HG03354 (cell line): Measurements from ENCODE around the gene DEFB121.
"Not testable (repeated sequence)": the region's sequence is repeated elsewhere in the genome, so short reads cannot be mapped to it uniquely, and the experiment has no call there.

Experiments
- ATAC-seq: cut with Tn5 transposase; IDR thresholded peaks from one replicate; pipeline ENCODE4 v1.9.1; 2021; ENCODE audit warnings: mild to moderate bottlenecking; ENCODE audit not compliant: unreplicated experiment, poor library complexity, severe bottlenecking

Gene DEFB121

DNA sequence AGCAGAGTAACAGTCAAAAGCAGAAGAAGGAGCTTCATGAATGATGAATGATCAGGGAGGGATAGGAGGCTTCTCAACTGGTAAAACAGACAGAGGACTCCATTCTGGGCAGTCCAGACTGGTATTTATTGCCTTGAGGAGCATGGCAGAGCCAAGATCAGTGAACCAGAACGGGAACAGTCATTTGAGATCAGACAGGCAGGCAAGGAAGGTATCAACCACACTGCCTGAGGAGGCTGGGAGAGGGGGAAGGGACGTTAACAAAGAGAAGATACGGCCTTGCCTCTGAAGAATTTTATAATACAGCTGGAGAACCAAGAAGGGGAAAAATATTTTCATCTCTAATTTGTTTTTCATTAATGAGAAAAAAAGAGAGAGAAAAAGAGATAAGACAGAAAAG is at the start of gene DEFB121:
DEFB121 (minus strand) TSS at position 101 of the 400 bp plus-strand sequence; CDS start at position 38, 63 bp downstream.
- ATAC-seq: no peak

- no peak for ATAC-seq
Measured at GRCh38 chr20:31454361-31454760, 48.3 kb upstream of the DEFB121 start.

DNA sequence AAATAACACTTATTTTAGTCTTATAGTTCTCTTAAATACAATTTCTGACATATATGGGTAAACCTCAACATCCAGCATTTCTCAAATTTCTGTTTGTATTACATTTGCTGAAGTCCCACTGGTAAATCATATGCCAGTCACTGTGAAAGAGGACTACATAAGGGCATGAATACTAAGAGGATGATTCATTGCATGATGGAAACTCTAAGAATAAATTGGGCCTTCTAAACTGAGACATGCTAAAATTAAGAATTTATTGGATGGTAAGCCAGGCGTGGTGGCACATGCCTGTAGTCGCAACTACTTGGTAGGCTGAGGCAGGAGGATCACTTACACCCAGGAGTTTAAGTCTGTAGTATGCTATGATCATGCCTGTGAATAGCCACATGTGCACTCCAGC is 46.6 kb upstream of the DEFB121 start:
- ATAC-seq: no peak

DNA sequence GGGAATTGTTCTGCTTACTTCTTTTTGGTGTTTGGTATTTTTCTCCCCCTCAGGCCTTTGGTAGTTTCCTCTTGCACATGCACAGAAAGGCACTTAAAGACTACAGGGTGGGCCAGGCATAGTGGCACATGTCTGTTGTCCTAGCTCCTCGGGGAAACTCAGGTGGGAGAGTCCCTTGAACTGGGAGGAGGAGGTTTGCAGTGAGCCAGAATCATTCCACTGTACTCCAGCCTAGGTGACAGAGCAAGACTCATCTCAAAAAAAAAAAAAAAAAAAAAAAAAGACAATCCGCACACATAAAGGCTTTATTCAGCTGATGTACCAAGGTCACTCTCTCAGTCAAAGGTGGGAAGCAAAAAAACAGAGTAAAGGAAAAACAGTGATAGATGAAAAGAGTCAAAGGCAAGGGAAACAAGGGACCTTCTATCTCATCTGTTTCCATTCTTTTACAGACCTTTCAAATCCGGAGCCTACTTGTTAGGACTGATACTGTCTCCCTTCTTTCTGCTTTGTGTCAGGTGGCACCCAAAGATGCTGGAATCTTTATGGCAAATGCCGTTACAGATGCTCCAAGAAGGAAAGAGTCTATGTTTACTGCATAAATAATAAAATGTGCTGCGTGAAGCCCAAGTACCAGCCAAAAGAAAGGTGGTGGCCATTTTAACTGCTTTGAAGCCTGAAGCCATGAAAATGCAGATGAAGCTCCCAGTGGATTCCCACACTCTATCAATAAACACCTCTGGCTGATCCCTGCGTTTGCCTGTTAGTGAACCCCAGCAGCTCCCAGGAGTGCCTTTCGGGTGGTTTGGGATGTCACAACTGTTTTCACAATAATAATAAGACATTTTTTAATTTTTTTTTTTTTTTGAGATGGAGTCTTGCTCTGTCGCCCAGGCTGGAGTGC is 43.7 kb upstream of the DEFB121 start:
- ATAC-seq: no peak

DNA sequence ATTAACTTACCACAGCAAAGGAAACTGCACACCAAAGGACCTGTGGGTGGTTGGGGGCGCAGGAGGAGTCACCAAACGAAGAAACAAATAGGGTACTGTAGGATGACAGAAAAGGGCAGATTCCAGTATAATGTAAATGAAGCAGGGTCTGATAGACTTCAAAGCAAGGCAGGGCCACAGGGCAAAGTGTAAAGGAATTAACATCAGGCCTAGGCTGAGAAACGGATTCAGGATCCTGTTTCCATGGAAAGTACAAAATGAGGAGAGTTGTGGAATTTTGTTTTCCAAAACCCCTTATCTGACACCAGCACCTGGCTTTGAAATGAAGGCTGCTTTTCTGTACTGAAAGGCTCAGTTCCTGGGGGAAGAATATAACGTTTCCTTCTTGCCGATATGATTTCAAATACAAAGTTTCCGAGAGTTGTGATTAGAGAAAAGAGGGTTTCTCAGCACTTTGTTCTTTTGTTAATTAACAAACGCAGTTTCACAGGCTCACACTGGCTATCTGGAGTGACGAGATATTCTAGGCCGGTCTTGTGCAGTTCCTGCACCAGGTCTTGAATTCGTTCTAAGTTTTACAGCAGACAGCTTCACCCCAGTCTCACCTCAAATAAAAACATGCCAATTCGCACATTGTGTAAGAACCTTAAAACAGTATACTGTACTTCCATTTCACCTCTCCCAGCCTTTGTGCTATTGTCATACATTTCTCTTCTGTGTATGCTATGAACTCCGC is 40.2 kb upstream of the DEFB121 start:
- ATAC-seq: no peak

DNA sequence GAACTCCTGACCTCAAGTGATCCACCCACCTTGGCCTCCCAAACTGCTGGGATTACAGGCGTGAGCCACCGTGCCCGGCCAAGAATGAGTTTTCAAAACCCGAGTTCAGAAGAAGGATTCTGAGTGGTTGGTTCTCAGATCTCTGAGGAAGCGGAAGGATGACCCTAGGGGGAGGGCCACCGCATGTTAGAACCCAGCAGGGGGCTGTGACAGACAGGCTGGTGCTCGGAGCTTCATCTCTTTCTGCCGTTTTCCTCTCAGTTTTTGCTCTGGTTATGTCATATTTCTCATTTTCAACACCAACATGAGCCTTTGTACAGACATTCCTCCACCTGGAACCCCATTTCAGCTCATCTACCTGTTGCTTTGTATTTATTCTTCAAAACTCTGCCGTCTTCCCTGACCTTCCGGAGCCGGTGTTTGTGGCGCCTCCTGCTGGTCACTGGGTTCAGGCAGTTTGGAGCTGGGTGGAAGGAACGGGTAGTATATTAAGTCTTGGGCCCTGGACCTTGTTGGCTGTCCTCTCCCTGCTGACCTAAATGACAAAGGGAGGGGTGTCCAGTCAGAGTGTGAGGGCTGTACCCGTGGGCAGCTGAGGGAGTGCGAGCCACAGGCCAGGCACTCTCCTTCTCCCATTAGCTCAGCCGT is 34.1 kb upstream of the DEFB121 start, which contains the start of gene DEFB123:
DEFB123 (plus strand) TSS at position 621 of the 648 bp plus-strand sequence. CDS start 67 bp downstream, outside the sequence.
- ATAC-seq: no peak

- ATAC-seq: no peak
Measured at GRCh38 chr20:31430568-31431115, 24.6 kb upstream of the DEFB121 start.

DNA sequence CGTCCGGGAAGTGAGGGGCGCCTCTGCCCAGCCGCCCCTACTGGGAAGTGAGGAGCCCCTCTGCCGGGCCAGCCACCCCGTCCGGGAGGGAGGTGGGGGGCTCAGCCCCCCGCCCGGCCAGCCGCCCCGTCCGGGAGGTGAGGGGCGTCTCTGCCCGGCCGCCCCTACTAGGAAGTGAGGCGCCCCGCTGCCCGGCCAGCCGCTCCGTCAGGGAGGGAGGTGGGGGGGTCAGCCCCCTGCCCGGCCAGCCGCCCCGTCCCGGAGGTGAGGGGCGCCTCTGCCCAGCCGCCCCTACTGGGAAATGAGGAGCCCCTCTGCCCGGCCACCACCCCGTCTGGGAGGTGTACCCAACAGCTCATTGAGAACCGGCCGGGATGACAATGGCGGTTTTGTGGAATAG is 21.6 kb upstream of the DEFB121 start:
- not testable (repeated sequence) for ATAC-seq

DNA sequence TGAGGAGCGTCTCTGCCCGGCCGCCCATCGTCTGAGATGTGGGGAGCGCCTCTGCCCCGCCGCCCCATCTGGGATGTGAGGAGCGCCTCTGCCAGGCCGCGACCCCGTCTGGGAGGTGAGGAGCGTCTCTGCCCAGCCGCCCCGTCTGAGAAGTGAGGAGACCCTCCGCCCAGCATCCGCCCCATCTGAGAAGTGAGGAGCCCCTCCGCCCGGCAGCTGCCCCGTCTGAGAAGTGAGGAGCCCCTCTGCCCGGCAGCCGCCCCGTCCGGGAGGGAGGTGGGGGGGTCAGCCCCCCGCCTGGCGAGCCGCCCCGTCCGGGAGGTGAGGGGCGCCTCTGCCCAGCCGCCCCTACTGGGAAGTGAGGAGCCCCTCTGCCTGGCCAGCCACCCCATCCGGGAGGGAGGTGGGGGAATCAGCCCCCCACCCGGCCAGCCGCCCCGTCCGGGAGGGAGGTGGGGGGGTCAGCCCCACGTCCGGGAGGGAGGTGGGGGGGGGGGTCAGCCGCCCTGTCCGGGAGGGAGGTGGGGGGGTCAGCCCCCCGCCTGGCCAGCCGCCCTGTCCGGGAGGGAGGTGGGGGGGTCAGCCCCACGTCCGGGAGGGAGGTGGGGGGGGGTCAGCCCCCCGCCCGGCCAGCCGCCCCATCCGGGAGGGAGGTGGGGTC is 21.0 kb upstream of the DEFB121 start:
- not testable (repeated sequence) for ATAC-seq

DNA sequence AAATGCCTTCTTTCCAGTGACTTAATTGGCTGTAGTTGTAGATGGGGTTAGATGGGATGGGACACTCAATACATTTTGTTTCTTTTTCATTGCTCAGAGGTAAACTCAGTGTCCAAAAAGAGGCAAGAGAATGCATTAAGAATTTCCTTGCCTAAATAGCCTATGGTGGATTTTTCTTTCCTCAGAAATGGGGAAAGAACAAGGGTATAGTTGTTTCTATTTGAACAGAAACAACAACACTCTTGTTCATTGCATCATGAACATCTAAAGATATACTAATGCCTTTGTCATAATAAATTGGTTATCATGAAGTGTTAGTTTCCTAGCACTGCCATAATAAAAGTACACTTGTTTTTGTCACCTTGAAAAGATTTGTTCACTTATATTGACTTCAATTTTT is 19.8 kb upstream of the DEFB121 start:
- no peak for ATAC-seq

DNA sequence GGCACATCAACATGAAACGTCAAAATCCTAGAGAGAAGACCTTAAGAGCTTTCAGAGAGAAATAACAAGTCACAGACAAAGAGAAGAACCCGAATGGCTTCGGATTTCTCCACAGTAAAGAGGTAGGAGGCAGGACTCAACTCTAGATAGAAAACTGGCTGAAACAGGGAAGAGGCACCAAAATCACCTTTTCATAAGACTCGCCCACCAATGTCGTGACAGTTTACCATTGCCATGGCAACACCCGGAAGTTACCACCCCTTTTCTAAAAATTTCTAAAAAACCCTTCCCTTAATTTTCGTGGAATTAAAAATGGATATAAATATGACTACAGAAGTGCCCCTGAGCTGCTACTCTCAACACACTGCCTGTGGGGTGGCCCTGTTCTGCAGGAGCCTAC is 12.3 kb upstream of the DEFB121 start:
- ATAC-seq: no peak

GRCh38 chr20:31415653-31416052 is 9.6 kb upstream of the DEFB121 start:
- no peak for ATAC-seq

DNA sequence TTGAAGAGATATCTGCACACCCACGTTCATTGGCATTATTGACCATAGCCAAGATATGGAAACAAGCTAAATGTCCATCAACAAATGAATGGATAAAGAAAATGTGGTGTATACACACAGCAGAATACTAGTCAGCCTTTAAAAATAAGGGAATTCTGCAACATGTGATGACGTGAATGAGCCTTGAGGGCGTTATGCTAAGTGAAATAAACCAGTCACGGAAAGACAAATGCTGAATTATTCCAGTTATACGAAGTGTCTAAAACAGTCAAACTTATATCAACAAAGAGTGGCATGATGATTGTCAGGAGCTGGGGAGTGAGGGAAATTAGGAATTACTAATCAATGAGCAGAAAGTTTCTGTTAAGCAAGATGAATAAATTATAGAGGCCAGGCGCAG is 8.4 kb upstream of the DEFB121 start:
- ATAC-seq: no peak

DNA sequence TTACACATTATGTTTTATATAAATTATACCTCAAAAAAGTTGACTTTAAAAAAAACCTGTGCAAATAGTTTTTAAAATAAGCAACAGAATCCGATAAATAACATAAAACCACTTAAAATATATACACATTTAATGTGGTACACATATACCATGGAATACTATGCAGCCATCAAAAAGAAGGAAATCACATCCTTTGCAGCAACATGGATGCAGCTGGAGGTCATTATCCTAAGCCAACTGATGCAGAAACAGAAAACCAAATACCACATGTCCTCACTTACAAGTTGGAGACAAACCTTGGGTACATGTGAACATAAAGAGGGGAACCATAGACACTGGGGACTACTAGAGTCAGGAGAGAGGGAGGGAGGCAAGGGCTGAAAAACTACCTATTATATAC is 4.0 kb upstream of the DEFB121 start:
- no peak for ATAC-seq

DNA sequence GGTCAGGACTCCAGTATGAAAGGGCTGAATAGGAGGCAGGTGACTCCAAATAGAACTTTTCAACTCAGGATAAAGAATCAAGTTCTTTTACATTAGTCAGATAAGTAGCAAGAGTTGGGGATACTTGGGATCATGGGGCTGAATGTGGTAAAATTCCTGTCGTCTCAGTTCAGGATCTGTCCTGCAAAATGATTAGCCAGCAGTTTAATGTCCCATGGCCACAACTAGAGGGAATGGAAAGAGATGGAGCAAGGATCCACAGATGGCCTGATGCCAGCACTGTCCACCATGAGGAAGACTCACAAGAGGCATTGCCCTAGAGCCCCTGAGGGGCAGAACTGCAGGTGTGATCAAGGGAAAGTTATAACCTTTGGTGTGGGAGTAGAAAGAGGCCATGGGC is 2.1 kb downstream of the DEFB121 start:
- ATAC-seq: no peak

GRCh38 chr20:31394900-31395299 is 11.1 kb downstream of the DEFB121 start:
- no peak for ATAC-seq

DNA sequence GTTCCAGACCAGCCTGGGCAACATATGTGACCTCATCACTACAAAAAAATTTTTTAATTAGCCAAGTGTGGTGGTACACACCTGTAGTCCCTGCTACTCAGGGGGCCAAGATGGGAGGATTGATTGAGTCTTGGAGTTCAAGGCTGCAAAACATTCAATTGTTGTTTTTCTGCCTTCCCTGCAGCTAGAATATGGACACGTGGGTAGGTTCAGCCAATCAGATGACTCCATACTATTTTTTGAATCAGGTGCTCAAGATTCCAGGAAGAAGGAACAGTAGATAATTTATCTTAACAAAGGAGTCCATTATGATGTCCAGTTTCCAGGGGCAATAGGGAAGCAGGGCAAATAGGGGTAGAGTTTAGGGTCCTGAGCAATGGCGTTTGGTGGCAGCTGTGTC is 13.2 kb downstream of the DEFB121 start:
- no peak for ATAC-seq

- ATAC-seq: no peak
Measured at GRCh38 chr20:31390490-31390889, 15.5 kb downstream of the DEFB121 start, which contains the start of gene DEFB119. TSS of gene DEFB119 (minus strand) at chr20:31390590. CDS start at chr20:31390483, 107 bp downstream.

DNA sequence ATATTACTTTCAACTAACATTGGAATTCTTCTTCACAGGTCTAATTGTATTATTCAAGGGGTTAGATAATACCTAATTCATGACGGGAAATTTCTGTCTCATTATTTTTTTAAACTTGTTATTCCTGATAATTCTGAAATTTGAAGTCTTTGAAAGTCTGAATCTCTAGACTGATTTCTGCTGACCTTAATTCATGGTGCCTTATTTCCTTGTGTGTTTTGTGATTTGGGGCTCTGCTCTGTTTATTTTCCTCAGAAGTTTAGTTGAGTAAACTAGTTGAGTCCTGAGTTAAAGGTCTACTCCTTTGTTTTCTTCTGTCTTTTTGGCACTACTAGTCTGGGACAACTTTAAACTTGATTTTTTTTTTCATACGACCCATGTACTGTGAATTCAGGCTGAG is 31.7 kb downstream of the DEFB121 start:
- no peak for ATAC-seq
